EH (cell line): ENCODE measurements around the gene ANAPC2.

ENCODE experiments used
- DNase-seq: peaks from one replicate; pipeline ENCODE4 v3.0.0-alpha.2; 2015; ENCODE audit warnings: low read depth

The ANAPC2 gene

DNA sequence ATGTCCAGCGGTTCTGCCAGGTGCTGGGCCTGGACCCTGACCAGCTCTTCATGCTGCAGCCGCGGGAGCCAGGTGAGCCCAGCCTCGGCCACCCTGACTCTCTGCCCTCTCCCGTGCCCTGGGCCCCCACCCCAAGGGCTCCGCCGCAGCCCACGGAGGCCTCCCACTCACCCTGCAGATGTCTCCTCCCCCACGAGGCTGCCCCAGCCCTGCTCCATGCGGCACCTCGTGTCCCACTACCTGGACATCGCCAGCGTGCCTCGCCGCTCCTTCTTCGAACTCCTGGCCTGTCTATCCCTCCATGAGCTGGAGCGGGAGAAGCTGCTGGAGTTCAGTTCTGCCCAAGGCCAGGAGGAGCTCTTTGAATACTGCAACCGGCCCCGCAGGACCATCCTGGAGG is 26.3 kb upstream of the ANAPC2 start:
- no peak for DNase-seq

DNA sequence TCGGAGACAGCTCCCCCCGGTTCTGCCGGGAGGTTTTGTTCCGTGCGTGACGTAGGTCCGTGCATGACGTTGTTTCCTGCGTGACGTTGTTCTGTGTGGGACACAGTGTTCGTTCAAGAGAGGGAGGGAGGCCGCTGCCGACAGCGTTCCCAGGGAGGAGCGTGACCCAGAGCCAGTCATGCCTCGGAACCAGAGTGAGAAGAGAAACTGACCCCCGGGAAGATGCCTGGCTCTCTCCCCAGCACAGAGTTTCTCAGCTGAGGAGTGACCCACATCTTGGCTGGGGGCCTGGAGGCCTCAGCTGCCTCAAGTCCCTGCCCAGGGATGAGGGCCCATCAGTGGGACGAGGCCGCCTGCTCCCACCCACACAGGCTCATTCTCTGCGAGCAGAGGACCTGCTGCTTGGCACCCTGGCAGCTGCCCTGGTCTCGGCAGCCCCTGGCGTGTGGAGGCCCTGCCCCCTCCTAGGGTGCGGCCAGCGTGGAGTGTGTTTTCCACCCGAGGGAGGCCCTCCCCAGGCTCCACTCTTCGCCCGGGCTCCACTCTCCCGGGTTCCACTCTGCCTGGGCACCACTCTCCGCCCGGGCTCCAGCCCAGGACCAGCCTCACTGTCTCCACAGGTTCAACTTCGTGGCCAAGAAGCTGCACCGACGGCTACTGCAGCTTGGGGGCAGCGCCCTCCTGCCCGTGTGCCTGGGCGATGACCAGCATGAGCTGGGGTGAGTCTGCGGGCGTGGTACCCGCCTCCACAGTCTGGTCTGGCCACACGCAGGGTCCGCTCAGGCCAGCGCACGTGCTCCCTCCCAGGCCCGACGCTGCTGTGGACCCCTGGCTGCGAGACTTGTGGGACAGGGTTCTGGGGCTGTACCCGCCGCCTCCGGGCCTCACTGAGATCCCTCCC is 25.1 kb upstream of the ANAPC2 start:
- DNase-seq = no peak

DNA sequence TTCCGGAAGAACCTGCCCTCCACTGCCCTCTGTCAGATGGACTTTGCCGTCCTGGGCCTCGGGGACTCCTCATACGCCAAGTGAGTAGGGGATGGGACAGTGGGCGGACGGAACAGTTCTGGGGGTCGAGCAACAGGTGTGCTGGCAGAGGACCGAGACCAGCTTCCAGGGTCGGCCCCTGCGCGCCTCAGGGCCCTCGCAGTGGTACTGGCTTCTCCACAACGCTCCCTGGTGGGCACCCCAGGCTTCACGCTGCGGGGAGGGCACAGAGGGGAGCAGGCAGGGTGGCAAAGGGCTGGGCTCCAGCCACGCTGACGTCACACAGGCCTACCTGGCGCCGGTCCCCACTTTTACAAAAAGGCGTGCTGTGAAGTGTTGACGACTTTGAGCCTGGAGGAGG is 24.2 kb upstream of the ANAPC2 start:
- no peak for DNase-seq

DNA sequence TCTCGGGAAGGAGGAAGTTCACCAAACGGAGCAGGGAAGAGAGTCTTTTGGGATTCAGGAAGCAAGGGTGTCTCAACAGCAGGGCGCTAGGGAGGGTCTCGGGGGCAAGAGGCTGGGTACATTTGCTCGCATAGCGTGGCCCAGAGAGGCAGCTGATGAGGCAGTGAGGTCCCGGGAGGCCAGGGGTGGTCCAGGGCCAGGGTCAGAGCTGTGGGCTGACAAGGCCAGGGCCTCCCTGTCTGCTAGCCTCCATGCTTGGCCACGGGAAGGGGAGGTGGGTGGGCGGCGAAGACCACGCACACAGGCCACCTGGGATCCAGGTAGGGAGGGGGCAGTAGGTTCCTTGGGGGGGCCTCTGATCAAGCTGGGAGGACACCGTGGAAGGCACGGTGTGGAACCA is 23.2 kb upstream of the ANAPC2 start:
- DNase-seq = no peak

DNA sequence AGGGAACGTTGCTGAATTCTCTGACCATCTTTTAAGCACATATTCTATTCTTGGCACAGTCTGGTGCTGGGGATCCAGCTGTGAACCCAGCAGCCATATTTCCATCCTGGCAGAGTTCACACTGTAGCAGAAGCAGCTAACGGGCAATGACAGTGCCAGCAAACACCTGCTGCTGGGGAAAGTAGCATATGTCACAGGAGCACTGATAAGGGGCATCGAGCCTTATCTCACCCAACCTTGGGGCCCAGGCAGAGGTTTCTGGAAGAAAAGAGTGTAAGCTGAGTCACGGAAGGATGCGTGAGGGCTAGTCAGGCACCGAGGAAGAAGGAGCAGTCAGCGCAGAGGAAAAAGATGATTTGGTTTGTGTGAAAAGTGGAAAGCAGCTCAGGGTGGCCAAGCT is 18.2 kb upstream of the ANAPC2 start:
- DNase-seq = no peak

DNA sequence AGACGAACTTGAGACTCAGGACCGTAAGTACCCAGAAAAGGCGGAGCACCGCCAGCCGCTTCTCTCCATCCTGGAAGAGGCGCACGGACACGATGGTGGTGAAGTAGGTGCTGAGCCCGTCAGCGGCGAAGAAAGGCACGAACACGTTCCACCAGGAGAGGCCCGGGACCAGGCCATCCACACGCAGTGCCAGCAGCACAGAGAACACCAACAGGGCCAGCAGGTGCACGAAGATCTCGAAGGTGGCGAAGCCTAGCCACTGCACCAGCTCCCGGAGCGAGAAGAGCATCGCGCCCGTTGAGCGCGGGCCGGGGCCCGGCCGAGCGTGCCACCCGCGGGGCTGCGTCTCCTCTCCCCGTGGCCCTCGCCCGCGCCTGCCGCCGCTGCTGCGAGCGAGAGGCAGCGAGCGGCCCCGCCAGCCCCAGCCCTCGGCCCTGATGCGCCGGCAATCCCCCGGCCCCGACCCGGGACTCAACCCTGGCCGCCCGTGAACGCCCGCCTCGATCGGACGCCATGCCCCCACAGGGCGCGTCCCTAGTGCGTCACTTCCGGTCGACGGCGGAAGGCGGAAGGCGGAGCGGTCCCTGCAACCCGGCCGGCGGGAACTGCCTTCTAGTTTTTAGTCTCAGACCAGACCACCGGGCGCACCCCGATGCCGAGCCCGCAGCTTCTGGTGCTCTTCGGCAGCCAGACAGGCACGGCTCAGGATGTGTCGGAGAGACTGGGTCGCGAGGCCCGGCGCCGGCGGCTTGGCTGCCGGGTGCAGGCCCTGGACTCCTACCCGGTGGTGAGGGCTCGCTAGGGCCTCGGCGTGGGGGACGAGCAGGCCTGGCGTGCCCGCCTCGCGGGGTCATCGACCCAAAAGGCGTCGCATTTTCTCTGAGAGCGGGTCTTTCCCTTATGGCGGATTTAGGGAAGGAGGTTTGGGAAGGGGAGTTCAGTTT is 17.0 kb upstream of the ANAPC2 start, which contains the start of the genes NDOR1 and TMEM203:
NDOR1 (plus strand) TSS at position 575 of the 944 bp plus-strand sequence; CDS start at position 653, 78 bp downstream.
TMEM203 (minus strand) TSS at position 523 of the 944 bp plus-strand sequence; CDS start at position 289, 234 bp downstream.
- peak; percentile 82 for DNase-seq

DNA sequence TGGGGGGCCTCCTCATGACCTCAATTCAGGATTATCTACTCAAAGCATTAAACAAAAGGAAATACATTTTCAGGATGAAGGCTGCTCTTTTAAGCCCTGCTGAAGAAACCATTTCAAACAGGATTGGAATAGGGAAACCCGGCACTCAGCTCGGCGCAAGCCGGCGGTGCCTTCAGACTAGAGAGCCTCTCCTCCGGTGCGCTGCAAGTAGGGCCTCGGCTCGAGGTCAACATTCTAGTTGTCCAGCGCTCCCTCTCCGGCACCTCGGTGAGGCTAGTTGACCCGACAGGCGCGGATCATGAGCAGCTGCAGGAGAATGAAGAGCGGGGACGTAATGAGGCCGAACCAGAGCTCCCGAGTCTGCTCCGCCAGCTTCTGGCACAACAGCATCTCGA is 16.4 kb upstream of the ANAPC2 start:
- no peak for DNase-seq

DNA sequence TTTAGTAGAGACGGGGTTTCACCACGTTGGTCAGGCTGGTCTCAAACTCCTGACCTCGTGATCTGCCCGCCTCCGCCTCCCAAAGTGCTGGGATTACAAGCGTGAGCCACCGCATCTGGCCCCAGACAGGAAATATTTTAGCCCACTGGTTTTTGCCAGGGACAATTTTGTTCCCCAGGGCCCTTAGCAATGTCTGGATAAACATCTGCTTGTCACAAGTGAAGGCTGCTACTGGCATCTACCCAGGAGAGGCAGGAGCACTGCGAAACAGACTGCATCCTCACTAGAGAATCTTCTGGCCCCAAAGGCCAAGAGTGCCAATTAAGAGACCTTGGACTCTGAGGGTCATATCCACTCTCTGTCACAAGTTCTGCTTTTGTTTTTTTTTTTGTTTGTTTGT is 14.6 kb upstream of the ANAPC2 start:
- DNase-seq = no peak

DNA sequence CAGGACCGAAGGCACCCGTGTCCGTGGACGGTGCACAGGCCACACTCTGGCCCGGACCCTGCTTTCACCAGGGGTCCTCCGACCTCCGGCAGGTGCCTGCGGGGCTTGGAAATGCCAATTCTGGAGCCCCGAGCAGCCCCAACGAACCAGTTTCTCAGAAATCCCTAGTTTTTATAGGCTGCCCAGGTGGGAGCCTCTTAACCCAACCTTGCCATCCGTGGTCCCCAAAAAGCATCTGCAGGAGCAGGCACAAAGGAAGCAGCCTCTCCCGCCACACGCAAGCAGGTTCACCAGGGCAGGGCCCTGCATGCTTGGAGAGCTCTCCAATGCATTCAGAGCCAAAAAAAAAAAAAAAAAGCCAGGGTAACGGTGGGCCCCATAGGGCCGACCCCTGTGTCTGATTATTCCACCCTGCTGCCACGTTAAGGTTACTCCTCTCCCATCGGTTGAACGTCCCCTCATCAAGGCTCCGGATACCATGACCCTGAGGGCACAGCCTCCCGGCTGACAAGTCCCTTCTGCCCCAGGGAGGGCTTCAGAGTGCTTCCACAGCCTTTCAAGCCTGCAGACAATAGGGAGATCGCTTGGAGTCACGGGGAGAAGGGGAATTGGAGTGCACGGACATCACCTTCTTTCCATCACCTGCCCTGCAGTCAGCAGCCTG is 13.0 kb upstream of the ANAPC2 start:
- no peak for DNase-seq

DNA sequence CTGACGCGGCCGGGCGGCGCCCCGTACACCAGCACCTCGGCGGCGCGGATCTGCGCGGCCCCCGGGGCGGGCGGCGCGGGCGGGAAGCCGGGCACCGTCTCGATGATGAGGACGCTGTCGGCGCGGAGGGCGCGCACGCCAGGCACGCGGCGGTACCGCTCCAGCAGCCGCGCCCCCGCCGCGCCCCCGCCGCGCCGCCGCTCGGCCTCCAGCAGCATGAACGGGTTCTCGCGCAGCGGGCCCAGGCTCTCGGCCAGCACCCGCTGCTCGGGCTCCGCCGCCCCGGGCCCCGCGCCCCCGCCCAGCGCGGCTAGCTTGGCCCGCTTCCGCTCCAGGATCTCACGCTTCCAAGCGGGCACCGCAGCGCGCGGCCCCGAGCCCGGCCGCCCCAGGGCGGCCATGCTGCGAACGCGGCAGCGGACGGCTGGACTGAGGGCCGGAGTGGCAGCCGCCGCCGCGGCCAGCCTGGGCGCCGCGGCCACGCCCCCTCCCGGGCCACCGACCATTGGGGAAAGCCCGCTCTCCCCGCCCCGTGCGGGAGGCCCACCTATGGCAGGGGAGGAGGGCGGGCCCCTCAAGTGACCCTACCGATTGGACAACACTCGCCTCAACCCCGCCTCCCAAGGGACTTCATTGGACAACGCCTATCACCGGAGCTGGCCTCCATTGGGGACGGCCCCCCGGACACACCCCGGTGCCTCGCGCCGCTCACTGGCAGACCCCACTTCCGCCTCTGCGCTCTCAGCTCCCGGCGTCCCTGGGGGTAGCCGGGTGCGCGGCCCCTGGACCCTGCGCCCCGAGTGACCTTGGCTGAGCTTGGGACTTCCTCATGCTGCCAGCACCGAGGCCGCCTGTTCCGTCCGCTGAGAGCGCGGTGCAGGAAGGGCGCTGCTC is 12.2 kb upstream of the ANAPC2 start, which contains the start of gene TPRN:
TPRN (minus strand) TSS at position 431 of the 894 bp plus-strand sequence; CDS start at position 401, 30 bp downstream.
- peak; percentile 99 for DNase-seq

DNA sequence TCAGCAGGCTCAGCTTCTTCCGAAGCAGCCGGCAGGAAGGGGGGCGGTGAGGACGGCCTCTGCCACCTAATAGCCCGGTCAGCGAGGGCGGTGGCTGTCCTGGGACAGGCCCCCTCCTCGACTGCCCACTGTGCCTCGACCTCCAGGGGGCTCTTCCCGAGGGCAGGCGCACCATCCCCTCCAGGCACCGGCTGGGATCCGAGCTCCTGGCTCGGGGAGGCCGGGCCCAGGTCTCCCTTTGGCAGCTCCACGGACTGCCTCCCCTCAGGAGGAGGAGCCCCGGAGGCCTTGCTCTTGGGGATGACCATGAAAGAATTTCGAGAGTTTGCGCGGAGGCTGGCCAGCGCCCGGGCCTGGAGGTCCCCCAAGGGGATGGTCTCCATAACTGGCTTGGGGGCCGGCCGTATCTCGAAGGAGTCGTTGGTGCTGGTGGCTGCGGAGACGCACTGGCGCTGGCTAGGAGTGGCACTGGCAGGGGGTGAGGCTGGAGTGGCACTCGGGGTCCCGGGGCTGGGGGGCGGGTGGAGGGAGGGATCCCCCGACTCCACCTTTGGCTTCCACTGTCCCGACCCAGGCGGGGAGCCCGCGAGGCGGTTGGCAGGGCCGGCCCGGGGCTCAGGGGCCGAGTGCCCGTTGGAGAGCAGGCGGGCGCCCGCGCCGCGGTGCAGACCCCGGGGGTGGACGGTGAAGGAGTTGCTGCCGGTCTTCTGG is 11.2 kb upstream of the ANAPC2 start:
- peak; percentile 33 for DNase-seq

DNA sequence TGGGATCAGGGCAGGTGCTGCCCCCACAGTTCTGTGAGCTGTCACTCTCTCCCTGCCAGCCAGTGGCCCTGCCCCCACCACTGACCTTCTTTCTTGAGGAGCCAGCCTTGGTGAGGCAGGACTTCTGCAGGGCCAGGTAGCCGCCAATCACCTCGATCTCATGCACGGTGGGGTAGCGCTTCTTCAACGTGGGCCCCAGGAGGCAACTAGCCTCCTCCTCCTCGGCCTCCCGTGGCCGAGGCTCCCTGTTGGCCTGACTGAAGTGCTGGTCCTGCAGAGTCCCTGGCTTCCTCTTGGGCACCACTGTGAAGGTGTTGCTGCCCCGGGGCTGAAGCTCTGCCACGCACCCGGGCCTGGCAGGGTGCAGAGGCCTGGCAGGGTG is 10.5 kb upstream of the ANAPC2 start:
- no peak for DNase-seq

DNA sequence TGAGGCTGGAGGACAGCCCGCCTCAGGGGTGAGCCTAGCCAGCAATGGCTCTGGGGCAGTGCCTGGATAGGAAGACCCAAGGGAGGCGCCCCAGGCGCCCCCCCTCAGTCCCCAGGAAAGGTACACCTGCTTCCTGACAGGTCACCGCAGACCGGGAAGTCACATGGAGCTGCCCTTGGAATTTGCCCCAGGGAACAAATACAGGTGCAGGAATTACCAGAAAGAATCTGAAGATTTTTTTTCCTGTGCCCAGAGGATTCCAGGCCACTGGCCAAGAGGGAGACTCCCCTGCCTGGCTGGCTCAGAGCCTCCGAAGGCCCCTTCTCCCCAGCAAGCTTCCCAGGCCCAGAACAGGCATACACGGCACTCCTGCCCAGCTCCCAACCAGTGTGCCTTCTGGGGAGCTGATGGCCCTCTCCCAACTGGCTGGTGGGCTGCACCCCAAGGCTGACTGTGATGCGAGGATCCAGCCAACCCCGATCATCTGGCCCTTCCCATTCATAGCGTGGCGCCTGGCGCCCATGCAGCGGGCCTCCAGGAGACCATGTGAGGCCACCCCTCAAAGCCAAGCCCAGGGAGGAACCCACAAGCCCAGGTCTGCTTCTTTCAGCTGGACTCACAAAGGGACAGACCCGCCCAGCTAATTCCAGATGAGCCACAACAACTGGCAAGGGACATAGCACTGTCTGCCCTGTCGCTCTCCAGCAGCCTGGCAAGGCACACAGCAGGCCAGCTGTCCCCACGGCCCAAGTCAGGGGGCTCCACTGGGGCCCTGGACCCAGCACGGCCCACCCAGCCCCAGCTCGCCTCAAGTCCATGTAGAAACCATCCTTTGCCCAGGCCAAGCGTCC is 9.9 kb upstream of the ANAPC2 start:
- no peak for DNase-seq

DNA sequence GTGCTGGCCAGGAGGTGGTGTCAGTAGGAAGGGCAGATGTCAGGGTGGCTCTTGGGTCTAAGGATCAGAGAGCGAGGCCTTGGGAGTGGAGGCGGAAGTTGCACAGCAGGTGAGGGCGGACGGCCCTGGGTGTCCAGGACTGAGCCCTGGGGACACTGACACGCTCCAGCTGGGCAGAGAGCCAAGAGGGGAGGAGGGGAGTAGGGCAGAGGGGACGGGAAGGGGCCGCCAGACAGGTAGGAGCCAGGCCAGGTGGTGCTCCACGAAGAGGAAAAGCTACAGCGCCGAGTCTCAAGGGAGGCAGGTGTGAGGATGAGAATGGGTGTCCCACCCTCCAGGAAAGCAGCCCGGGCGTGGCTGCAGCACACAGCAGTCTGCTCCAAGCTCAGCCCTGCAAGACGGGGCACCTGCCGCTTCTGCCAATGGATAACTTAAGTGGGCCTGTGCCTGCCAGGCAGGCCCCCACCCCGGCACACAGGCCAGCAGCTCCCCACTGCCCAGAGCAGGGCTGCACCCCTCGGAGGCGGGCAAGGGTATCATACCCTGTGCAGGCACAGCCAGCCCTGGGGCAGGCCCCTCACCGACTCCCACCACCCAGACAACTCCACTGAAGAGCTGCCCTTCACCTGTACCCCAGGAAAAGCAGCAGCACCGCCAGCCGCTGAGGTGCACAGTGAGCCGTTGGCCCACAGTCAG is 7.3 kb upstream of the ANAPC2 start:
- no peak for DNase-seq

DNA sequence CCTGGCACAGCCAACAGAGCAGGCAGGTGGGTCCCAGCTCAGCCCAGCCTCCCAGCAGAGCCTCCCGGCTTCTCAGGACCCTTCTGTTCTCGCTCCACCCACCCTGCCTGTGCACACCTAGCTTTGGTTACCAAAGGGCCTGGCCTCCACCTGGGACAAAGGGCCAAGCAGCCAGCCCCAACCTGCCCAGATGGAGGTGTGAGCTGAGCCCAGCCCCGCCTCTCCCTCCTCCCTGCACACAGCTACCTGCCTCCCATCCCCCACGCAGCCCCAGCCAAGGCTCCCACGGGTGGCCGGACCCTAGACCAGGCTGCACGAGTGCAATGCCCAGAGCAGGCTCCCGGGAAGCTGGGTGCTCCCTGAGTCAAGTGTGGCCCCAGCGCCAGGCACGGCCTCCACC is 6.5 kb upstream of the ANAPC2 start:
- no peak for DNase-seq

DNA sequence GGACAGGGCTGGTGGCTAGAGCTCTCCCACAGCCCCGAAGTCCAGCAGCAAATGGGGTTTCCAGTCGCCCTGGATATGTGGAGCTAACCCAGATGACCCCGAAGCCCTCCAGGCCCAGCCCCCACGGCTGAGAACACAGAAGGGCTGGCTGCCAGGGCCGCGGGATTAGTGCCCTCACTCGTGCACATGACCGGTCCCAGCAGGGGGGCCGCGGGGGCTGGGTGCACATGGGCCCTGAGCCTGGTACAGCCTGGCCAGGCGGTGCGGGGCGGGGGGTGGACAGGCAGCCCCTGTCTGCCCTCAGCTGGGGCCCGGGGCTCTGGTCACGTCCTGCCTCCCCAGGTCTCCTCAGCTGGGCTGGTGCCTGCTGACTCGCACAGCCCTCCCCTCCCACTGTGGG is 6.0 kb upstream of the ANAPC2 start:
- DNase-seq = no peak

DNA sequence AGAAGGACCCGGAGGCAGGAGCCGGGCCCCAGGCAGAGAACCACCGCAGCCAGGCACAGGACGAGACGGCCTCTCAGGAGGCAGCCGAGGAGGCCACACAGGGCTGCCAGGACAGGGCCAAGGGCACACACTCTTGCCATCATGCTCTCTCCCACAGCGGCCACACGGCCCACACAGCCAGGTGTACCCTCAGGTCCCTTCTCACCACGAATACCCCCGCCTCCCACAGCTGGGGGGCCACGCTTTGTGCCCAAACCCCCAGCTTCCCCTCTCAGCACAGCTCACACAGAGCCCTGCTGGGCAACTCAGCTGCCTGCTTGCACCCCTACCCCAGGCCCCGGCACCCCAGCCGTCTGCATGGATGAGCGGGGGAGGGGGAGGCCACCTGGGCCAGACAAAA is 5.4 kb upstream of the ANAPC2 start:
- DNase-seq = no peak

DNA sequence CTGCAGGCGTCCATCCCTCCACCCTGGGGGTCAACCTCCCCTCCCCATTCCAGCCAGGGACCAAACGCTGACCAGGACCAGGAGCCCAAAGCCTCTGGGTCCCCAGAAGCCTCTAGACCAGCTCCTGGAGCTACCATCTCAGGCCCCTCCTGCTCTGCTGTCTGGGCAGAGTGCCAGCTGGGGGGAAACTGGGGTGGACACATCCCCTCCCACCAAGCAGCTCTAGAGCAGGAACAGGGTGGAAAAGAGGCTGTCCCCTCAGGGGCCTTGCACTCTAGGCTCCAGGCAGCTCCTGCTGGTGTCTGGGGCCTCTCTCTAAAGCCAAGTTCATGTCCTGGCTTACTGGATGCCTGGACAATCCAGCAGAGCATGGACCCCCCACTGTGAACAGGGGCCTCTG is 4.5 kb upstream of the ANAPC2 start:
- no peak for DNase-seq

DNA sequence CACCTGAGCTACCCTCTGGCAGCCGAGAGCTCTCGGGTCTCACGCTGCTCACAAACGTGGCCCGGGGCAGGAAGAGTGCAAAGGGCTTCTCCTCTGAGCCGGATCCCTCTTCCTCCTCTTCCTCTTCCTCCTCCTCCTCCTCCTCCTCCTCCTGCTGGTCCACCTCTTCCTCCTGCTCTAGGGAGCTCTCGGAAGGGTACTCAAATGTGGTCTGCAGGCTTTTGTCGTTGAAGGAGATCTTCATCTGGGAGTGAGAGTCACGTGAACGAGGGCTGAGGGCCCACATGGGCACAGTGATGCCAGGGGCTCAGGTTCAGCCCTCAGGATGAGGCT is 4.1 kb upstream of the ANAPC2 start:
- DNase-seq = no peak
